HepG2 (cell line): ENCODE results near the gene SLC35F1. TPM values are rescaled to one million over a fixed set of nuclear protein-coding genes. Genes with fewer than 3 reads are reported as not detected.

Source experiments
- ATAC-seq: fragments of 200-7000 bp; cut with Tn5 transposase; 3 replicates; pipeline ENCODE4 v1.9.1; 2020; ENCODE audit warnings: mild to moderate bottlenecking, moderate library complexity
- BruUV-seq: library from RNA; stranded (reverse); fragments of 400-500 nt; replicated peaks from 2 replicates; lab custom pipeline; 2021; lab: Mats Ljungman, UMichigan
- CTCF ChIA-PET: fragments of 300-600 bp; formaldehyde crosslinking; extraction: SDS; loops from one replicate; lab custom pipeline; 2021; ENCODE audit warnings: low total read pairs, inconsistent platforms, low intra/inter-chr PET ratio; lab: Yijun Ruan, JAX
- POLR2A ChIA-PET: fragments of 350-600 bp; sonication (Branson Sonifier 250); formaldehyde crosslinking; loops from one replicate; lab custom pipeline; 2020; ENCODE audit warnings: antibody characterized with exemption, inconsistent platforms; lab: Yijun Ruan, JAX
- DNase-seq: peaks from one replicate; pipeline ENCODE4 v3.0.0-alpha.2; 2015; ENCODE audit warnings: low spot score
- FAIRE-seq: peaks from 3 replicates; lab custom pipeline; 2011; peaks lifted over from hg19 to GRCh38; lab: Jason Lieb, UNC
- H2AFZ ChIP-seq: one replicate; pipeline ENCODE4 v1.6.1; 2011; ENCODE audit warnings: low read length, inconsistent platforms
- H3K27ac ChIP-seq: fragments of 300-600 bp; 3 replicates; pipeline ENCODE4 v1.8.0; 2011; ENCODE audit warnings: mixed run types, mild to moderate bottlenecking, mixed read lengths, low read length, inconsistent platforms; ENCODE audit not compliant: insufficient read depth; ENCODE audit errors: extremely low read length
- H3K27me3 ChIP-seq, 2 experiments: fragments of 200-600 bp in 1 of 2; 2 replicates in 1 of 2; 3 replicates in 1 of 2; pipeline versions ENCODE4 v1.6.0 to v1.8.0; 2011; ENCODE audit warnings: low read length in 2 of 2, mild to moderate bottlenecking in 2 of 2, moderate library complexity in 2 of 2, inconsistent platforms in 1 of 2; ENCODE audit not compliant: insufficient read depth in 2 of 2, control insufficient read depth in 1 of 2
- H3K36me3 ChIP-seq, 2 experiments: fragments of 200-600 bp in 1 of 2; replicated peaks in 1 of 2; 2 replicates in 1 of 2; 3 replicates in 1 of 2; pipeline versions ENCODE4 v1.5.1 to v1.8.0; 2011; ENCODE audit warnings: low read length in 2 of 2, inconsistent platforms in 1 of 2; ENCODE audit not compliant: insufficient read depth in 2 of 2, control insufficient read depth in 1 of 2
- H3K4me1 ChIP-seq: 2 replicates; pipeline ENCODE4 v1.5.1; 2012; ENCODE audit warnings: low read length, inconsistent platforms; ENCODE audit not compliant: insufficient read depth
- H3K4me2 ChIP-seq: 2 replicates; pipeline ENCODE4 v1.6.0; 2011; ENCODE audit warnings: low read depth, low read length, inconsistent platforms
- H3K4me3 ChIP-seq, 3 experiments: fragments of 200-600 bp in 1 of 3; sonication (generic), shearing (Covaris generic) in 1 of 3; replicated peaks in 1 of 3; 2 replicates each; pipeline ENCODE4 v1.5.1; 2011 to 2016; ENCODE audit warnings: low read length in 3 of 3, inconsistent platforms in 2 of 3, low read depth in 2 of 3, mild to moderate bottlenecking in 2 of 3, control low read depth in 1 of 3, mixed read lengths in 1 of 3; ENCODE audit not compliant: insufficient read depth in 1 of 3
- H3K79me2 ChIP-seq: one replicate; pipeline ENCODE4 v1.6.1; 2011; ENCODE audit warnings: low read length, inconsistent platforms; ENCODE audit not compliant: insufficient read depth
- H3K9ac ChIP-seq: 2 replicates; pipeline ENCODE4 v1.6.0; 2011; ENCODE audit warnings: mild to moderate bottlenecking, low read depth, low read length, inconsistent platforms; ENCODE audit not compliant: insufficient read depth
- H3K9me3 ChIP-seq: 2 replicates; pipeline ENCODE4 v1.5.1; 2012; ENCODE audit warnings: mild to moderate bottlenecking, low read length
- H4K20me1 ChIP-seq: 2 replicates; pipeline ENCODE4 v1.6.0; 2011; ENCODE audit warnings: inconsistent platforms, mild to moderate bottlenecking, low read length, moderate library complexity; ENCODE audit not compliant: insufficient read depth
- BRCA1 ChIP-seq: sonication (generic); formaldehyde crosslinking; IDR thresholded peaks from 2 replicates; pipeline ENCODE4 v1.4.0; 2020; ENCODE audit warnings: missing genetic modification reagents
- GFI1 ChIP-seq: sonication (generic); formaldehyde crosslinking; IDR thresholded peaks from 2 replicates; pipeline ENCODE4 v1.5.0; 2020; ENCODE audit warnings: missing genetic modification reagents, mild to moderate bottlenecking, borderline replicate concordance
- HDAC6 ChIP-seq: fragments of 200-600 bp; sonication (generic); IDR thresholded peaks from 2 replicates; pipeline ENCODE4 v1.7.0; 2017; ENCODE audit warnings: mild to moderate bottlenecking, antibody characterized with exemption, low read length, low read depth
- HOXA5 ChIP-seq: sonication (generic); formaldehyde crosslinking; IDR thresholded peaks from 2 replicates; pipeline ENCODE4 v1.4.0; 2020; ENCODE audit warnings: missing genetic modification reagents
- TARDBP ChIP-seq: sonication (generic); formaldehyde crosslinking; IDR thresholded peaks from 2 replicates; pipeline ENCODE4 v1.8.0; 2022; ENCODE audit warnings: mild to moderate bottlenecking, missing genetic modification reagents
- ZNF136 ChIP-seq: sonication (generic); formaldehyde crosslinking; IDR thresholded peaks from 2 replicates; pipeline ENCODE4 v1.8.1; 2022; ENCODE audit warnings: low read depth, mild to moderate bottlenecking, moderate library complexity, missing genetic modification reagents
- ZNF30 ChIP-seq: sonication (generic); formaldehyde crosslinking; IDR thresholded peaks from 2 replicates; pipeline ENCODE4 v1.5.0; 2020; ENCODE audit warnings: mild to moderate bottlenecking, missing genetic modification reagents
- ZNF768 ChIP-seq: sonication (generic); formaldehyde crosslinking; IDR thresholded peaks from 2 replicates; pipeline ENCODE4 v1.4.0; 2020; ENCODE audit warnings: missing genetic modification reagents
- ZNF879 ChIP-seq: sonication (generic); formaldehyde crosslinking; IDR thresholded peaks from 2 replicates; pipeline ENCODE4 v1.8.1; 2023; ENCODE audit warnings: missing genetic modification reagents
- in situ Hi-C: cut with HindIII; loops from 2 replicates; pipeline ENCODE4 v1.10.0; 2017; ENCODE audit warnings: low pct_unique_long_range_greater_than_20kb; ENCODE audit not compliant: extremely low pct_ligation_motif_present
- intact Hi-C: fragments of 100-400 bp; cut with micrococcal nuclease; formaldehyde crosslinking; loops from one replicate; pipeline ENCODE4 v1.10.0; 2022; ENCODE audit not compliant: unreplicated experiment
- polyA plus RNA-seq, 8 experiments: library from polyadenylated mRNA; depleted of rRNA in 3 of 8; stranded (reverse) in 7 of 8; unstranded in 1 of 8; fragments of >200 nt; fragmentation: Illumina TruSeq in 4 of 8; extraction: Trizol in 4 of 8; gene quantifications; 2 replicates each; pipeline versions ENCODE4 v1.2.1 to v1.2.3, GENCODE V29; 2011 to 2016; ENCODE audit warnings: low read depth in 4 of 8, missing spikeins in 1 of 8, mixed read lengths in 1 of 8; ENCODE audit not compliant: insufficient read depth in 1 of 8
- total RNA-seq, 5 experiments: library from RNA; depleted of rRNA; stranded (reverse); fragments of >200 nt; fragmentation: Illumina TruSeq; extraction: Trizol; gene quantifications; 2 replicates each; pipeline ENCODE4 v1.2.3, GENCODE V29; 2016; ENCODE audit warnings: low read depth in 1 of 5
- TF ChIP-seq, protein P1 (sequence below): sonication (generic); formaldehyde crosslinking; IDR thresholded peaks from 2 replicates; pipeline ENCODE4 v1.8.0; 2022; ENCODE audit warnings: mild to moderate bottlenecking, missing genetic modification reagents, borderline replicate concordance
- TF ChIP-seq, protein P2 (sequence below): sonication (generic); formaldehyde crosslinking; IDR thresholded peaks from 2 replicates; pipeline ENCODE4 v1.5.1; 2020; ENCODE audit warnings: missing genetic modification reagents, mild to moderate bottlenecking, borderline replicate concordance
- TF ChIP-seq, protein P3 (sequence below): sonication (generic); formaldehyde crosslinking; IDR thresholded peaks from 2 replicates; pipeline ENCODE4 v1.5.0; 2020; ENCODE audit warnings: missing genetic modification reagents, mild to moderate bottlenecking, borderline replicate concordance
- TF ChIP-seq, protein P4 (sequence below): sonication (generic); formaldehyde crosslinking; IDR thresholded peaks from 2 replicates; pipeline ENCODE4 v1.4.0; 2020; ENCODE audit warnings: missing genetic modification reagents, mild to moderate bottlenecking, borderline replicate concordance
- TF ChIP-seq, protein P5 (sequence below): sonication (generic); formaldehyde crosslinking; IDR thresholded peaks from 2 replicates; pipeline ENCODE4 v1.5.0; 2020; ENCODE audit warnings: missing genetic modification reagents

SLC35F1 gene
- total and polyA plus RNA-seq, 2 of the 13 experiments (the other 11 are each of a cell fraction or from before 2014, with no cell fraction given): 0.01 TPM; not detected in 1

DNA sequence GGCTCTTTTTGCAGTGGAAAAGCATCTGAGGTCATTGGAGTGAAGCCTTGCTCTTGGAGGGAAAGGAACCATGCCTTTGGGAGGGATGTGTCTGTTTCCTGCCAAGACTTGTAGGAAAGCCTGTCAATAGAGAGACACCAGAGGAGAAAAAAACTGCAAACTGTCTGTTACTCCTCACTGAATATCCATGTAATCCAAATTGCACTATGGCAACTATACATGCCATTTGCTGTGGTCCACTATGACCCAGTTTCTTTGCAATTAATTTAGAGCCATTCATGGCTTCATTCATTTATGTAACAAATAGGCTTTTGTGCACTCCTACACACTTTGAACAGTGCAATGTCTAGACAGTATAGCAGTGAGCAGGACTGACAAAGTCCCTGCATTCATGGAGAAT is 296.5 kb downstream of the SLC35F1 start:
- Histone ChIP-seq H3K27ac (no peak overlapping the region), H2AFZ (no peak overlapping the region), H3K9ac (no peak overlapping the region), H3K4me3 (no peak overlapping the region), H3K36me3 (no peaks in the 10 kb centered on the region), H4K20me1 (no peaks in the 10 kb centered on the region), H3K79me2 (no peaks in the 10 kb centered on the region), H3K9me3 (no peaks in the 10 kb centered on the region), H3K27me3 (no peaks in the 10 kb centered on the region), H3K4me2 (no peak overlapping the region), H3K4me1 (no peaks in the 10 kb centered on the region)
- no peak for DNase-seq
- ChIA-PET POLR2A (no interaction called here), CTCF (no interaction called here)
- no TSS peak for BruUV-seq
- in situ Hi-C loops: no loop called here
- ATAC-seq: no peak
- intact Hi-C loops: no loop called here
- no peak for FAIRE-seq
- TF ChIP-seq, protein P1, sequence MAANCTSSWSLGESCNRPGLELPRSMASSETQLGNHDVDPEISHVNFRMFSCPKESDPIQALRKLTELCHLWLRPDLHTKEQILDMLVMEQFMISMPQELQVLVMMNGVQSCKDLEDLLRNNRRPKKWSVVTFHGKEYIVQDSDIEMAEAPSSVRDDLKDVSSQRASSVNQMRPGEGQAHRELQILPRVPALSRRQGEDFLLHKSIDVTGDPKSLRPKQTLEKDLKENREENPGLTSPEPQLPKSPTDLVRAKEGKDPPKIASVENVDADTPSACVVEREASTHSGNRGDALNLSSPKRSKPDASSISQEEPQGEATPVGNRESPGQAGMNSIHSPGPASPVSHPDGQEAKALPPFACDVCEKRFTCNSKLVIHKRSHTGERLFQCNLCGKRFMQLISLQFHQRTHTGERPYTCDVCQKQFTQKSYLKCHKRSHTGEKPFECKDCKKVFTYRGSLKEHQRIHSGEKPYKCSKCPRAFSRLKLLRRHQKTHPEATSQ (CRISPR knock-in tag): no peak
- TF ChIP-seq, protein P2, sequence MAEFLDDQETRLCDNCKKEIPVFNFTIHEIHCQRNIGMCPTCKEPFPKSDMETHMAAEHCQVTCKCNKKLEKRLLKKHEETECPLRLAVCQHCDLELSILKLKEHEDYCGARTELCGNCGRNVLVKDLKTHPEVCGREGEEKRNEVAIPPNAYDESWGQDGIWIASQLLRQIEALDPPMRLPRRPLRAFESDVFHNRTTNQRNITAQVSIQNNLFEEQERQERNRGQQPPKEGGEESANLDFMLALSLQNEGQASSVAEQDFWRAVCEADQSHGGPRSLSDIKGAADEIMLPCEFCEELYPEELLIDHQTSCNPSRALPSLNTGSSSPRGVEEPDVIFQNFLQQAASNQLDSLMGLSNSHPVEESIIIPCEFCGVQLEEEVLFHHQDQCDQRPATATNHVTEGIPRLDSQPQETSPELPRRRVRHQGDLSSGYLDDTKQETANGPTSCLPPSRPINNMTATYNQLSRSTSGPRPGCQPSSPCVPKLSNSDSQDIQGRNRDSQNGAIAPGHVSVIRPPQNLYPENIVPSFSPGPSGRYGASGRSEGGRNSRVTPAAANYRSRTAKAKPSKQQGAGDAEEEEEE (CRISPR knock-in tag): no peak
- TF ChIP-seq GFI1 (CRISPR knock-in tag) (no peak), ZNF768 (CRISPR knock-in tag) (no peak), HDAC6 (no peak), BRCA1 (CRISPR knock-in tag) (no peak), ZNF30 (CRISPR knock-in tag) (no peak), HOXA5 (CRISPR knock-in tag) (no peak), ZNF879 (CRISPR knock-in tag) (no peak), ZNF136 (CRISPR knock-in tag) (no peak), TARDBP (CRISPR knock-in tag) (no peak)
- TF ChIP-seq, protein P3, sequence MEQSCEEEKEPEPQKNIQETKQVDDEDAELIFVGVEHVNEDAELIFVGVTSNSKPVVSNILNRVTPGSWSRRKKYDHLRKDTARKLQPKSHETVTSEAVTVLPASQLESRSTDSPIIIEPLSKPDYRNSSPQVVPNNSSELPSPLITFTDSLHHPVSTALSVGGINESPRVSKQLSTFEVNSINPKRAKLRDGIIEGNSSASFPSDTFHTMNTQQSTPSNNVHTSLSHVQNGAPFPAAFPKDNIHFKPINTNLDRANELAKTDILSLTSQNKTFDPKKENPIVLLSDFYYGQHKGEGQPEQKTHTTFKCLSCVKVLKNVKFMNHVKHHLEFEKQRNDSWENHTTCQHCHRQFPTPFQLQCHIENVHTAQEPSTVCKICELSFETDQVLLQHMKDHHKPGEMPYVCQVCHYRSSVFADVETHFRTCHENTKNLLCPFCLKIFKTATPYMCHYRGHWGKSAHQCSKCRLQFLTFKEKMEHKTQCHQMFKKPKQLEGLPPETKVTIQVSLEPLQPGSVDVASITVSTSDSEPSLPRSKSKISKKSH: no peak
- TF ChIP-seq, protein P4, sequence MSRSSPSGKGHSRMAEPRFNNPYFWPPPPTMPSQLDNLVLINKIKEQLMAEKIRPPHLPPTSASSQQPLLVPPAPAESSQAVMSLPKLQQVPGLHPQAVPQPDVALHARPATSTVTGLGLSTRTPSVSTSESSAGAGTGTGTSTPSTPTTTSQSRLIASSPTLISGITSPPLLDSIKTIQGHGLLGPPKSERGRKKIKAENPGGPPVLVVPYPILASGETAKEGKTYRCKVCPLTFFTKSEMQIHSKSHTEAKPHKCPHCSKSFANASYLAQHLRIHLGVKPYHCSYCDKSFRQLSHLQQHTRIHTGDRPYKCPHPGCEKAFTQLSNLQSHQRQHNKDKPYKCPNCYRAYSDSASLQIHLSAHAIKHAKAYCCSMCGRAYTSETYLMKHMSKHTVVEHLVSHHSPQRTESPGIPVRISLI: no peak
- TF ChIP-seq, protein P5, sequence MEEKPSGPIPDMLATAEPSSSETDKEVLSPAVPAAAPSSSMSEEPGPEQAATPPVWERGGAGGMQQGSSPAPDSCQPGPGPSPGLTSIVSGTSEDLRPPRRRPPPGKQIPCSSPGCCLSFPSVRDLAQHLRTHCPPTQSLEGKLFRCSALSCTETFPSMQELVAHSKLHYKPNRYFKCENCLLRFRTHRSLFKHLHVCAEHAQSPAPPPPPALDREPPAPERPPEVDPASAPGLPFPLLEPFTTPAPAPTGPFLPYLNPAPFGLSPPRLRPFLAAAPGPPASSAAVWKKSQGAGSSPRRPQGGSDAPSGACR (CRISPR knock-in tag): no peak
